Sigmoid colon (tissue), 4 donors: ENCODE results near the gene CDC42BPB.

Experiments used
- CTCF ChIP-seq, 4 experiments: fragments of 450-650 bp in 3 of 4; fragments of 200-600 bp in 1 of 4; IDR thresholded peaks; one replicate each; pipeline ENCODE4 v1.5.1; 2016 to 2019; ENCODE audit warnings: antibody characterized with exemption in 4 of 4, mild to moderate bottlenecking in 3 of 4, moderate library complexity in 2 of 4
- EP300 ChIP-seq, 4 donors: sonication (generic); formaldehyde crosslinking; IDR thresholded peaks; one replicate each; pipeline ENCODE4 v1.6.1; 2017; ENCODE audit warnings: antibody characterized with exemption in 4 of 4
- POLR2A ChIP-seq, 2 donors: fragments of 450-650 bp; IDR thresholded peaks; one replicate each; pipeline ENCODE4 v1.6.1; 2016; ENCODE audit warnings: antibody characterized with exemption in 2 of 2, mild to moderate bottlenecking in 2 of 2, moderate library complexity in 2 of 2
- POLR2AphosphoS5 ChIP-seq, 4 donors: sonication (generic); formaldehyde crosslinking; IDR thresholded peaks; one replicate each; pipeline ENCODE4 v1.6.1; 2017; ENCODE audit warnings: antibody characterized with exemption in 4 of 4

- TF ChIP-seq EP300 (IDR thresholded peaks at IDR 0.05): no peak
- TF ChIP-seq CTCF (IDR thresholded peaks at IDR 0.05): no peak
- no peak for TF ChIP-seq POLR2A (IDR thresholded peaks at IDR 0.05)
- TF ChIP-seq POLR2AphosphoS5 (IDR thresholded peaks at IDR 0.05): no peak
These were observed 147.9 kb downstream of the CDC42BPB start for GRCh38 chr14:102909462-102909861.
